A549 (cell line): Measurements from ENCODE around the gene PTX4.

Experiments
- CTCF ChIP-seq: fragments of >200 bp; sonication (Bioruptor Twin); formaldehyde crosslinking; IDR thresholded peaks from 3 replicates; pipeline ENCODE4 v1.5.1; 2016
- EP300 ChIP-seq, 2 experiments: fragments of >200 bp; sonication (Bioruptor Twin); formaldehyde crosslinking; IDR thresholded peaks; 2 replicates in 1 of 2; 3 replicates in 1 of 2; pipeline ENCODE4 v1.6.1; 2016 to 2017
- JUNB ChIP-seq: fragments of >200 bp; sonication (Bioruptor Twin); formaldehyde crosslinking; IDR thresholded peaks from 2 replicates; pipeline ENCODE4 v1.6.1; 2016
- RAD21 ChIP-seq, 2 experiments: fragments of >200 bp in 1 of 2; sonication (Bioruptor Twin) in 1 of 2; formaldehyde crosslinking in 1 of 2; IDR thresholded peaks in 1 of 2; conservative IDR thresholded peaks in 1 of 2; 2 replicates in 1 of 2; 3 replicates in 1 of 2; pipeline ENCODE4 v1.6.1; 2012 to 2018; ENCODE audit warnings: inconsistent platforms in 1 of 2

GRCh38 chr16:1449201-1449788, 39.4 kb downstream of the PTX4 start:
- TF ChIP-seq CTCF = no peak
- no peak for TF ChIP-seq EP300 (IDR thresholded peaks at IDR 0.05)
- no peak for TF ChIP-seq JUNB
- no peak for TF ChIP-seq RAD21 (conservative IDR thresholded peaks at IDR 0.05 in 1 of 2, IDR thresholded peaks at IDR 0.05 in 1 of 2)
